GM13976 (cell line): ENCODE results near the gene SESN2.

ENCODE experiments used
- DNase-seq: peaks from one replicate; pipeline ENCODE4 v3.0.0; 2012; ENCODE audit warnings: low spot score
- in situ Hi-C: fragments of 300-500 bp; cut with MboI; formaldehyde crosslinking; loops from one replicate; pipeline ENCODE4 v1.12.0; 2022; ENCODE audit warnings: low sequenced_read_pairs, mixed read lengths, inconsistent platforms; ENCODE audit not compliant: unreplicated experiment
- TF ChIP-seq, protein P1 (sequence below): IDR thresholded peaks from 2 replicates; pipeline ENCODE4 v1.5.1; 2012; ENCODE audit warnings: borderline replicate concordance, mild to moderate bottlenecking; ENCODE audit not compliant: insufficient read depth; ENCODE audit errors: extremely low read depth, missing control alignments, control extremely low read depth

SESN2 gene

DNA sequence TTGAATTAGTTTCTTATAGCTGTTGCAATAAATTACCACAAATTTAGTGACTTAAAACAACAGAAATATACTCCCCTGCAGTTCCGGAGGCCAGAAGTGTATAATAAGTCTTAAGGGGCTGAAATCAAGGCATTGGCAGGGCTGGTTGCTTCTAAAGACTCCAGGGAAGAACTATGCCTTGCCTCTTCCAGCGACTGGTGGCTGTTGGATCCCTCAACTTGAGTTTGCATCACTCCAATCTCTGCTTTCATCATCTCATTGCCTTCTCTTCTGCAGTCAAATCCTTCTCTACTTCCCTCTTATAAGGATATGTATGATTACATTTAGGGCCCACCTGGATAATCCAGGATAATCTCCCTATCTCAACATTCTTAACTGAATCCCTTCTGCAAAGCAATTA is 50.4 kb downstream of the SESN2 start:
- TF ChIP-seq, protein P1, sequence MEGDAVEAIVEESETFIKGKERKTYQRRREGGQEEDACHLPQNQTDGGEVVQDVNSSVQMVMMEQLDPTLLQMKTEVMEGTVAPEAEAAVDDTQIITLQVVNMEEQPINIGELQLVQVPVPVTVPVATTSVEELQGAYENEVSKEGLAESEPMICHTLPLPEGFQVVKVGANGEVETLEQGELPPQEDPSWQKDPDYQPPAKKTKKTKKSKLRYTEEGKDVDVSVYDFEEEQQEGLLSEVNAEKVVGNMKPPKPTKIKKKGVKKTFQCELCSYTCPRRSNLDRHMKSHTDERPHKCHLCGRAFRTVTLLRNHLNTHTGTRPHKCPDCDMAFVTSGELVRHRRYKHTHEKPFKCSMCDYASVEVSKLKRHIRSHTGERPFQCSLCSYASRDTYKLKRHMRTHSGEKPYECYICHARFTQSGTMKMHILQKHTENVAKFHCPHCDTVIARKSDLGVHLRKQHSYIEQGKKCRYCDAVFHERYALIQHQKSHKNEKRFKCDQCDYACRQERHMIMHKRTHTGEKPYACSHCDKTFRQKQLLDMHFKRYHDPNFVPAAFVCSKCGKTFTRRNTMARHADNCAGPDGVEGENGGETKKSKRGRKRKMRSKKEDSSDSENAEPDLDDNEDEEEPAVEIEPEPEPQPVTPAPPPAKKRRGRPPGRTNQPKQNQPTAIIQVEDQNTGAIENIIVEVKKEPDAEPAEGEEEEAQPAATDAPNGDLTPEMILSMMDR, result no peak
- no peak for DNase-seq
- in situ Hi-C loops, result no loop called here

GRCh38 chr1:28313702-28314546 is 54.6 kb downstream of the SESN2 start:
- in situ Hi-C loops, result no loop called here
- TF ChIP-seq, protein P1, result no peak
- DNase-seq, result no peak

DNA sequence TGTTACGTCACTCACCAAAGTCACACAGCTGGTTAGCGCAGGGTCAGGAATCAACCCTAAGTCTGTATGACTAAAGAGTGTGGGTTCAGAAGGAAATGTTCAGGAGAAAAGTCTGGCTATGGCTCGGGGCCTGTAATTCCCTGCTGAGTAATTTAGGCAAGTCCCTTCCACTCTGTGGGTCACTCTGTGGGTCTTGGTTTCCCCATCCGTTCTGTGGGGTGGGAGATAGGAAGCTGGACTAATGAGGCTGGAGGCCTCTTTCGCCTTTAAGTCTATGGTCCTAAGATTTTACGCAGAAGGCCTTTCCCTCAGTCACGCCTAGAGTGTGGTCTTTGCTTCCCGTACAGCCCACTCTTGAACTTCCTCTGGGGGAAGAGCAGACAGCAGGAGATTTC is 55.2 kb downstream of the SESN2 start:
- TF ChIP-seq, protein P1, result no peak
- in situ Hi-C loops, result no loop called here
- no peak for DNase-seq

- TF ChIP-seq, protein P1, result no peak
- DNase-seq, result no peak
- in situ Hi-C loops, result no loop called here
Observed at GRCh38 chr1:28317014-28317413, 57.7 kb downstream of the SESN2 start.

- DNase-seq, result no peak
- TF ChIP-seq, protein P1, result no peak
- in situ Hi-C loops, result no loop called here
Observed at GRCh38 chr1:28322194-28322593, 62.9 kb downstream of the SESN2 start.

GRCh38 chr1:28323720-28324119 is 64.4 kb downstream of the SESN2 start:
- in situ Hi-C loops, result no loop called here
- TF ChIP-seq, protein P1, result no peak
- DNase-seq, result no peak
